ENCODE measurements around the gene DLG2.

DNA sequence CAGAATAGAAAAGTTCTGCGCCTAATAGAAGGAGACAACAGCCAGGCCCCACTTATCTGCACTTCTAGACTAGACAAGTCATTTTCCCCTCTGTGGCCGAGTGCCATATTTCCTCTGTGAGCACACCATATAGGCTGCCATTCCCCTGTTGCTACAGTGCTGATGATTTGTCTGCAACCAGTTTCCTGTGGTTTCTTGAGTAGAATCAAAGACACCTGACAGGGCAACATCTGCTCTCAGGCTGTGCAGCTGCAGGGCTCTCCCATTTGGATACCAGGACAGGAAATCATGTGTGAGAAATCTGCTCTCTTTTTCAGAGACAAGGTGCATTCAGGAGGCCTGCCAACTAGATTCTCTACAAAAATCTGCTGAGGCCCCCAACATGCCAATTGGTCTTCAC, 879.3 kb downstream of the DLG2 start:
- no peak for TF ChIP-seq TAF1 (IDR thresholded peaks at IDR 0.05; ENCODE audit: low read depth)
- no peak for TF ChIP-seq RAD21 (IDR thresholded peaks at IDR 0.05; ENCODE audit: low read depth)
- TF ChIP-seq, protein P1, sequence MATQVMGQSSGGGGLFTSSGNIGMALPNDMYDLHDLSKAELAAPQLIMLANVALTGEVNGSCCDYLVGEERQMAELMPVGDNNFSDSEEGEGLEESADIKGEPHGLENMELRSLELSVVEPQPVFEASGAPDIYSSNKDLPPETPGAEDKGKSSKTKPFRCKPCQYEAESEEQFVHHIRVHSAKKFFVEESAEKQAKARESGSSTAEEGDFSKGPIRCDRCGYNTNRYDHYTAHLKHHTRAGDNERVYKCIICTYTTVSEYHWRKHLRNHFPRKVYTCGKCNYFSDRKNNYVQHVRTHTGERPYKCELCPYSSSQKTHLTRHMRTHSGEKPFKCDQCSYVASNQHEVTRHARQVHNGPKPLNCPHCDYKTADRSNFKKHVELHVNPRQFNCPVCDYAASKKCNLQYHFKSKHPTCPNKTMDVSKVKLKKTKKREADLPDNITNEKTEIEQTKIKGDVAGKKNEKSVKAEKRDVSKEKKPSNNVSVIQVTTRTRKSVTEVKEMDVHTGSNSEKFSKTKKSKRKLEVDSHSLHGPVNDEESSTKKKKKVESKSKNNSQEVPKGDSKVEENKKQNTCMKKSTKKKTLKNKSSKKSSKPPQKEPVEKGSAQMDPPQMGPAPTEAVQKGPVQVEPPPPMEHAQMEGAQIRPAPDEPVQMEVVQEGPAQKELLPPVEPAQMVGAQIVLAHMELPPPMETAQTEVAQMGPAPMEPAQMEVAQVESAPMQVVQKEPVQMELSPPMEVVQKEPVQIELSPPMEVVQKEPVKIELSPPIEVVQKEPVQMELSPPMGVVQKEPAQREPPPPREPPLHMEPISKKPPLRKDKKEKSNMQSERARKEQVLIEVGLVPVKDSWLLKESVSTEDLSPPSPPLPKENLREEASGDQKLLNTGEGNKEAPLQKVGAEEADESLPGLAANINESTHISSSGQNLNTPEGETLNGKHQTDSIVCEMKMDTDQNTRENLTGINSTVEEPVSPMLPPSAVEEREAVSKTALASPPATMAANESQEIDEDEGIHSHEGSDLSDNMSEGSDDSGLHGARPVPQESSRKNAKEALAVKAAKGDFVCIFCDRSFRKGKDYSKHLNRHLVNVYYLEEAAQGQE (IDR thresholded peaks at IDR 0.05; ENCODE audit: low read depth) = no peak
- TF ChIP-seq MAX (IDR thresholded peaks at IDR 0.05) = no peak
- no peak for TF ChIP-seq YY1 (IDR thresholded peaks at IDR 0.05; ENCODE audit: low read depth)
- no peak for TF ChIP-seq EP300 (IDR thresholded peaks at IDR 0.05; ENCODE audit: borderline replicate concordance)
- no peak for TF ChIP-seq EGR1 (IDR thresholded peaks at IDR 0.05)
- TF ChIP-seq TCF12 (IDR thresholded peaks at IDR 0.05; ENCODE audit: low read depth) = no peak
- TF ChIP-seq ZBTB7A (IDR thresholded peaks at IDR 0.05; ENCODE audit: low read depth) = no peak
- TF ChIP-seq, protein P2, sequence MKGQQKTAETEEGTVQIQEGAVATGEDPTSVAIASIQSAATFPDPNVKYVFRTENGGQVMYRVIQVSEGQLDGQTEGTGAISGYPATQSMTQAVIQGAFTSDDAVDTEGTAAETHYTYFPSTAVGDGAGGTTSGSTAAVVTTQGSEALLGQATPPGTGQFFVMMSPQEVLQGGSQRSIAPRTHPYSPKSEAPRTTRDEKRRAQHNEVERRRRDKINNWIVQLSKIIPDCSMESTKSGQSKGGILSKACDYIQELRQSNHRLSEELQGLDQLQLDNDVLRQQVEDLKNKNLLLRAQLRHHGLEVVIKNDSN (IDR thresholded peaks at IDR 0.05) = no peak
- TF ChIP-seq CREB1 (IDR thresholded peaks at IDR 0.05; ENCODE audit: low read depth) = no peak
- TF ChIP-seq TEAD4 (IDR thresholded peaks at IDR 0.05) = no peak
- TF ChIP-seq NFIC (IDR thresholded peaks at IDR 0.05) = no peak
- no peak for TF ChIP-seq CEBPB (IDR thresholded peaks at IDR 0.05)
